Measurements from ENCODE around the gene DNA2. TPM values are rescaled to one million over a fixed set of nuclear protein-coding genes. Genes with fewer than 3 reads are reported as not detected.

The DNA2 gene
- total RNA-seq, 1 experiment from 2014 or later = 43.4 TPM

GRCh38 chr10:68474021-68474420, 2.2 kb upstream of the DNA2 start:
- no peak overlapping the region for H3K4me2 ChIP-seq (ENCODE audit: insufficient read depth, insufficient read length, low read length)
- no peak overlapping the region for H3K4me3 Mint-ChIP-seq
- DNase-seq = no peak
- no peak overlapping the region for H2BK20ac ChIP-seq (ENCODE audit: low read depth, low read length, poor library complexity, severe bottlenecking)
- no peak overlapping the region for H3K18ac ChIP-seq (ENCODE audit: insufficient read length, low read depth, low read length)
- no peak overlapping the region for H3K23ac ChIP-seq (ENCODE audit: insufficient read length, low read depth, low read length)
- H2BK15ac ChIP-seq (ENCODE audit: low read depth, low read length) = no peak overlapping the region
- H3T11ph ChIP-seq (ENCODE audit: low read length) = no peak overlapping the region
- no peak overlapping the region for H4K91ac ChIP-seq (ENCODE audit: insufficient read length, low read depth, low read length)
- H3K27me3 Mint-ChIP-seq (ENCODE audit: low read depth) = peaks cover 3% of the 10 kb centered on the region
- H3K4ac ChIP-seq (ENCODE audit: low read depth, low read length) = no peak overlapping the region
- H4K8ac ChIP-seq (replicated peaks; ENCODE audit: insufficient read length, low read depth, low read length) = no peak overlapping the region
- no peaks in the 10 kb centered on the region for H3K27me3 ChIP-seq (ENCODE audit: insufficient read depth, low read length)
- no peak overlapping the region for H3K9ac ChIP-seq (ENCODE audit: extremely low read depth, insufficient read length, low read length)
- H3K79me1 ChIP-seq (ENCODE audit: insufficient read depth, low read depth, low read length, poor library complexity, severe bottlenecking) = no peaks in the 10 kb centered on the region
- no peak overlapping the region for H2BK5ac ChIP-seq (ENCODE audit: insufficient read length, low read length)
- no peak overlapping the region for H3K27ac Mint-ChIP-seq
- H3K9me3 ChIP-seq (ENCODE audit: control insufficient read depth, low read depth, low read length) = no peaks in the 10 kb centered on the region
- H3K9me3 Mint-ChIP-seq = peaks cover 0 to 8% of the 10 kb centered on the region in 2 experiments; a peak in 2 of 5 replicates
- no peak overlapping the region for H4K5ac ChIP-seq (ENCODE audit: insufficient read length, low read depth, low read length)
- H2BK12ac ChIP-seq (ENCODE audit: insufficient read length, low read depth, low read length) = no peak overlapping the region
- peaks cover 3 to 14% (median 14%) of the 10 kb centered on the region in 3 experiments for H3K36me3 Mint-ChIP-seq (ENCODE audit: insufficient read depth in 1 of 3, low read depth in 3 of 3)
- no peak overlapping the region for H3K56ac ChIP-seq (ENCODE audit: insufficient read length, low read depth, low read length)
- no peak overlapping the region for H2AK5ac ChIP-seq (ENCODE audit: insufficient read length, low read length)
- no peak overlapping the region for H2BK120ac ChIP-seq (ENCODE audit: low read depth, low read length, poor library complexity, severe bottlenecking)
- no peaks in the 10 kb centered on the region for H4K20me1 ChIP-seq (ENCODE audit: control insufficient read depth, insufficient read depth, insufficient read length)
- peaks cover 21% of the 10 kb centered on the region in 2 experiments for H3K4me1 Mint-ChIP-seq
- H3K14ac ChIP-seq (ENCODE audit: insufficient read depth, low read length) = no peak overlapping the region
- H2AFZ ChIP-seq (ENCODE audit: low read length) = no peak overlapping the region
- no peaks in the 10 kb centered on the region for H3K4me1 ChIP-seq (ENCODE audit: insufficient read depth, low read length)
- H3K79me2 ChIP-seq (ENCODE audit: insufficient read depth, low read length) = peaks cover 11% of the 10 kb centered on the region; the same call in 1 of the 2 replicates
- no peaks in the 10 kb centered on the region for H3K23me2 ChIP-seq (ENCODE audit: insufficient read length, low read depth, low read length, poor library complexity, severe bottlenecking)
- WGBS (ENCODE audit: extremely low coverage, insufficient read length, low lambda C conversion rate) = no CpG with 5 or more reads among the region's 3 CpGs
- TF ChIP-seq CTCF (conservative IDR thresholded peaks at IDR 0.05) = no peak
- H3K27ac ChIP-seq (ENCODE audit: insufficient read length, low read depth, low read length) = no peak overlapping the region

Data from H9 (cell line).